CD1c-positive myeloid dendritic cell (primary cell): Measurements from ENCODE around the gene GBE1.

Experiments
- DNase-seq: peaks from one replicate; pipeline ENCODE4 v3.0.0-alpha.2; 2016; ENCODE audit errors: extremely low spot score

GBE1 gene

GRCh38 chr3:81468391-81468790 is 293.1 kb downstream of the GBE1 start:
- no peak for DNase-seq

- no peak for DNase-seq
Measured at GRCh38 chr3:81466201-81466560, 295.3 kb downstream of the GBE1 start.

GRCh38 chr3:81465510-81466200 is 295.8 kb downstream of the GBE1 start:
- DNase-seq, result no peak

- no peak for DNase-seq
Measured at GRCh38 chr3:81463781-81464180, 297.7 kb downstream of the GBE1 start.

GRCh38 chr3:81462921-81463320 is 298.5 kb downstream of the GBE1 start:
- no peak for DNase-seq

- DNase-seq, result no peak
Measured at GRCh38 chr3:81459733-81460132, 301.7 kb downstream of the GBE1 start.

- no peak for DNase-seq
Measured at GRCh38 chr3:81452418-81452817, 309.0 kb downstream of the GBE1 start.

- DNase-seq, result no peak
Measured at GRCh38 chr3:81451611-81452010, 309.8 kb downstream of the GBE1 start.

- no peak for DNase-seq
Measured at GRCh38 chr3:81451140-81451539, 310.3 kb downstream of the GBE1 start.

GRCh38 chr3:81446806-81447205 is 314.6 kb downstream of the GBE1 start:
- DNase-seq, result no peak

- no peak for DNase-seq
Measured at GRCh38 chr3:81445712-81446111, 315.7 kb downstream of the GBE1 start.

- no peak for DNase-seq
Measured at GRCh38 chr3:81444817-81445460, 316.5 kb downstream of the GBE1 start.

GRCh38 chr3:81443958-81444357 is 317.5 kb downstream of the GBE1 start:
- DNase-seq, result no peak

- no peak for DNase-seq
Measured at GRCh38 chr3:81443457-81443782, 318.0 kb downstream of the GBE1 start.

- no peak for DNase-seq
Measured at GRCh38 chr3:81442758-81443456, 318.5 kb downstream of the GBE1 start.

- no peak for DNase-seq
Measured at GRCh38 chr3:81440661-81441060, 320.8 kb downstream of the GBE1 start.
